Fibroblast of pulmonary artery (primary cell): Measurements from ENCODE around the gene DMWD.

Experiments used
- DNase-seq: peaks from one replicate; pipeline ENCODE4 v3.0.0-alpha.2; 2010; ENCODE audit warnings: low read depth
- H3K4me3 ChIP-seq: replicated peaks from 2 replicates; pipeline ENCODE4 v1.5.1; 2011; ENCODE audit warnings: low read depth, mild to moderate bottlenecking, control low read depth, low read length, moderate library complexity
- TF ChIP-seq, protein P1 (sequence below): IDR thresholded peaks from 2 replicates; pipeline ENCODE4 v1.5.1; 2011; ENCODE audit warnings: mild to moderate bottlenecking, control low read depth, low read length, inconsistent platforms; ENCODE audit errors: missing control alignments

DMWD gene

DNA sequence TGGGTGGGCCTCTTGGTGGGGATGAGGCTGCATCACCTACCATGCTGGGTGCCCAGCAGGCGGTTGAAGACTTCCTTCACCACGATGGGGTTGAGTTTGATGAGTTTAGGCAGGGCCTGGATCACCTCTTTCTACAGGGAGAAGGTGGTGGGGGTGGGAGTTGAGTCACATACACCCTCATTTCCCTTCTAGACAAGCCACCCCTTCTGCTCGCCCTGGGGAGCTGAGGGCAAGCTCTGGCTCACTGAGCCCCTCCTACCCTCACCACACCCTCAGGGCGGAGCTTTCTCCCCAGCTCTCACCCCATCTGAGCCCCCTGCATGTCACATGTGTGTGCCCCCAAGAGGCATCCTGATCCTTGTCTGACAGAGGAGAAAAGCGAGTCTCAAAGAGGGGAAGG lies 30.1 kb upstream of the DMWD start:
- no peak for DNase-seq
- TF ChIP-seq, protein P1, sequence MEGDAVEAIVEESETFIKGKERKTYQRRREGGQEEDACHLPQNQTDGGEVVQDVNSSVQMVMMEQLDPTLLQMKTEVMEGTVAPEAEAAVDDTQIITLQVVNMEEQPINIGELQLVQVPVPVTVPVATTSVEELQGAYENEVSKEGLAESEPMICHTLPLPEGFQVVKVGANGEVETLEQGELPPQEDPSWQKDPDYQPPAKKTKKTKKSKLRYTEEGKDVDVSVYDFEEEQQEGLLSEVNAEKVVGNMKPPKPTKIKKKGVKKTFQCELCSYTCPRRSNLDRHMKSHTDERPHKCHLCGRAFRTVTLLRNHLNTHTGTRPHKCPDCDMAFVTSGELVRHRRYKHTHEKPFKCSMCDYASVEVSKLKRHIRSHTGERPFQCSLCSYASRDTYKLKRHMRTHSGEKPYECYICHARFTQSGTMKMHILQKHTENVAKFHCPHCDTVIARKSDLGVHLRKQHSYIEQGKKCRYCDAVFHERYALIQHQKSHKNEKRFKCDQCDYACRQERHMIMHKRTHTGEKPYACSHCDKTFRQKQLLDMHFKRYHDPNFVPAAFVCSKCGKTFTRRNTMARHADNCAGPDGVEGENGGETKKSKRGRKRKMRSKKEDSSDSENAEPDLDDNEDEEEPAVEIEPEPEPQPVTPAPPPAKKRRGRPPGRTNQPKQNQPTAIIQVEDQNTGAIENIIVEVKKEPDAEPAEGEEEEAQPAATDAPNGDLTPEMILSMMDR = no peak
- H3K4me3 ChIP-seq = no peak overlapping the region

DNA sequence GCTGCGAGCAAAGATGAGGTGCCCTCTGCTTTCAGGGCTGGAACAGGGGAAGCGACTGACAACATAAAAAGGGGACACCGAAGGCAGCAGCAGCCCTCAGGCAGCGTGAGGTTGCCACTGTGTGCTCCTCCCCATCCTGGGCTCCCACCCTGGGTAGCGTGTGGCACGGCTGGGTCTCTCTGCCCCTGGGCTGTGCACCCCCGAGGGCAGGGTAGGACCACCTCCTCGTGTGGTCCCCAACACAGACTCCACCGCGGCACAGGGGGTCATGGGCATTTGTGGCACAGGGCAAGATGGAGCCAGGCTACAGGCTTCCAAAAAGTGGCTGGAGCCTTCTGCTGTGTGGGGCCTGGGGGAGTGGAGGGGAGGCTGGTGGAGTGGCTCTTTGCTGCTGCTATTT lies 28.9 kb upstream of the DMWD start:
- no peak overlapping the region for H3K4me3 ChIP-seq
- TF ChIP-seq, protein P1 = no peak
- DNase-seq = no peak

DNA sequence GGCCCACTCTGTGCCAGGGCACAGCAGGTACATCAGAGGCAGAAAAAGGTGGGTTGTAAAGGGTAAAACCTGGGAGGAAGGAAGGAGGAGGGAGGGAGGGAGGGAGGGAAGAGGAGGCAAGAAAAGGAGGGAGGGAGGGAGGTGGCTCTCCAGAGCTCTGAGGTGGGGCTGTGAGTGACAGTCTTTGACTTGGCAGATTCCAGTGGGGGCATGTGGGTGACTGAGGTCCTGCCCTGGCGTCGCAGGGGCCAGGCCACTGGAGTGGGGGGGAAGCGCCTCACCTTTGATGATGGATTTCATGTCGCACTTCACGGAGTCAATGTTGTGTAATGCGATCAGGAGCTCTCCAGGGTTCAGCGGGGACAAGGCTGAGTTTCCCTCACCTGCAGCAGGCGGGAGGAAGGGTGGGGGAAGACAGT lies 28.5 kb upstream of the DMWD start:
- no peak for DNase-seq
- TF ChIP-seq, protein P1 = no peak
- no peak overlapping the region for H3K4me3 ChIP-seq

DNA sequence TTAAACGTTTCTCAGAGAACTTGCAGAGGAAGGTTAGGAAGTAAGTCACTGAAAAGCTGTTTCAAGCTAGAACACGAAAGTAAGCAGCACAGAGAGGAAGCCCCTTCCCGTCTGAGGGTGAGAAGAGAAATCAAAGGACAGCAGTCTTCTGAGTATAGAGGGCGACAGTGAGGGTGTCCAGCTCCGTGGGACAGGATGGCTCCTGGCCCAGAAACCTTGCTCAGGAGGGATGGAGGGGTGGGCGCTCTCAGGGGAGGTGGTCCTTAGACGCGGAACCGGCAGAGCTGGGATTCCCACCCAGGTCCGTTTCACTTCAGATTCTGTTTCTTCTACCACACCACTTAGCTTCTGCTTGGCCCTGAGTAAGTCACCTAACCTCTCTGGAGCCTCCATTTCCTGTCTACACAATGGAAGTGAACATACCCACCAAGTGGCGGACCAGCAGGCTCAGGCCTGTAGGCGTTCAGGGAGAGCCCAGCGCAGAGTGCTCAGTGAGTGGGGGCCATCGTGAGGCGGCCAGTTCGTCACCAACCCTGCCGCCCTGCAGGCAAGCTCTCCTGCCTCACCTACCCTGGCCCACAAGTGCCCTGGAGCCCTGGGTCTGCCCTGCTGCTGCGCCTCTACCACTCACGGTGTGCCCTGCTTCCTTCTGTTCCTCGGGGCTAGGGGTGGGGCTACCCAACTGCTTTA lies 27.9 kb upstream of the DMWD start:
- no peak for DNase-seq
- TF ChIP-seq, protein P1 = no peak
- no peak overlapping the region for H3K4me3 ChIP-seq

- H3K4me3 ChIP-seq = no peak overlapping the region
- no peak for DNase-seq
These were observed 27.1 kb upstream of the DMWD start for GRCh38 chr19:45819769-45820168.

DNA sequence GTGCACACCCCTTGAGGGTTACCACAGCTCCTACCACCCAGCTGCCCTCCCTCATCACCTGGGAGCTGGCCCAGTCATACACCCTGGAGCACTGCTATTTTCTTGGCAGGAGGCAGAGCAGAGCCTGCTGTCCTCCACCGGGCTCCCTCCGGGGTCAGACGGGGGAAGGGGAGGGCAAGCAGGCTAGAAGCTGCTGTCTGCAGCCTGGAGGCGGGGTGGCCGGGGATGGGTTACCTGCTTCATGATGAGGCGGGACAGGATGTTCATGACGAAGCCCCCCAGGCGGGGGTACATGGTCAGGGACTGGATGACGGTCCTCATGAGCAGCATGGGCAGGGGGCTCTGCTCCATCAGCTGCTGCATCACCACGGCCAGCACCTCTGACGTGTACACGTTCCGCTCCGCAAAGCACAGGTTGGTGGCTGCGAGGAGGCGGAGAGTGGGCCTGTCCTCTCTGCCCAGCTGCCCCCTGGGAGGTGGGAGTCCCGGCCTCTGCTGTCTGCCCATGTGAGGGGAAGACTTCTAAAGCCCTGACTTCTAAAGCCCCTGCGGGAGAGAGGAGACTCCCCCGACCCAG lies 25.2 kb upstream of the DMWD start:
- TF ChIP-seq, protein P1 = no peak
- no peak for DNase-seq
- no peak overlapping the region for H3K4me3 ChIP-seq

More at GRCh38 chr19:45819769-45820168, 27.1 kb upstream of the DMWD start:
- TF ChIP-seq, protein P1 = no peak
